ENCODE measurements around the gene JMJD1C.
A peak's percentile ranks its signal among the peaks of the same experiment; 100 is the strongest.
"Not testable (repeated sequence)": the region's sequence is repeated elsewhere in the genome, so short reads cannot be mapped to it uniquely, and the experiment has no call there.

JMJD1C gene, protein sequence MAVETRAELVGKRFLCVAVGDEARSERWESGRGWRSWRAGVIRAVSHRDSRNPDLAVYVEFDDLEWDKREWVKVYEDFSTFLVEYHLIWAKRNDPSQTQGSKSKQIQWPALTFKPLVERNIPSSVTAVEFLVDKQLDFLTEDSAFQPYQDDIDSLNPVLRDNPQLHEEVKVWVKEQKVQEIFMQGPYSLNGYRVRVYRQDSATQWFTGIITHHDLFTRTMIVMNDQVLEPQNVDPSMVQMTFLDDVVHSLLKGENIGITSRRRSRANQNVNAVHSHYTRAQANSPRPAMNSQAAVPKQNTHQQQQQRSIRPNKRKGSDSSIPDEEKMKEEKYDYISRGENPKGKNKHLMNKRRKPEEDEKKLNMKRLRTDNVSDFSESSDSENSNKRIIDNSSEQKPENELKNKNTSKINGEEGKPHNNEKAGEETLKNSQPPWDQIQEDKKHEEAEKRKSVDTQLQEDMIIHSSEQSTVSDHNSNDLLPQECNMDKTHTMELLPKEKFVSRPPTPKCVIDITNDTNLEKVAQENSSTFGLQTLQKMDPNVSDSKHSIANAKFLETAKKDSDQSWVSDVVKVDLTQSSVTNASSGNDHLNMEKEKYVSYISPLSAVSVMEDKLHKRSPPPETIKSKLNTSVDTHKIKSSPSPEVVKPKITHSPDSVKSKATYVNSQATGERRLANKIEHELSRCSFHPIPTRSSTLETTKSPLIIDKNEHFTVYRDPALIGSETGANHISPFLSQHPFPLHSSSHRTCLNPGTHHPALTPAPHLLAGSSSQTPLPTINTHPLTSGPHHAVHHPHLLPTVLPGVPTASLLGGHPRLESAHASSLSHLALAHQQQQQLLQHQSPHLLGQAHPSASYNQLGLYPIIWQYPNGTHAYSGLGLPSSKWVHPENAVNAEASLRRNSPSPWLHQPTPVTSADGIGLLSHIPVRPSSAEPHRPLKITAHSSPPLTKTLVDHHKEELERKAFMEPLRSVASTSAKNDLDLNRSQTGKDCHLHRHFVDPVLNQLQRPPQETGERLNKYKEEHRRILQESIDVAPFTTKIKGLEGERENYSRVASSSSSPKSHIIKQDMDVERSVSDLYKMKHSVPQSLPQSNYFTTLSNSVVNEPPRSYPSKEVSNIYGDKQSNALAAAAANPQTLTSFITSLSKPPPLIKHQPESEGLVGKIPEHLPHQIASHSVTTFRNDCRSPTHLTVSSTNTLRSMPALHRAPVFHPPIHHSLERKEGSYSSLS (N-terminal part only)

DNA sequence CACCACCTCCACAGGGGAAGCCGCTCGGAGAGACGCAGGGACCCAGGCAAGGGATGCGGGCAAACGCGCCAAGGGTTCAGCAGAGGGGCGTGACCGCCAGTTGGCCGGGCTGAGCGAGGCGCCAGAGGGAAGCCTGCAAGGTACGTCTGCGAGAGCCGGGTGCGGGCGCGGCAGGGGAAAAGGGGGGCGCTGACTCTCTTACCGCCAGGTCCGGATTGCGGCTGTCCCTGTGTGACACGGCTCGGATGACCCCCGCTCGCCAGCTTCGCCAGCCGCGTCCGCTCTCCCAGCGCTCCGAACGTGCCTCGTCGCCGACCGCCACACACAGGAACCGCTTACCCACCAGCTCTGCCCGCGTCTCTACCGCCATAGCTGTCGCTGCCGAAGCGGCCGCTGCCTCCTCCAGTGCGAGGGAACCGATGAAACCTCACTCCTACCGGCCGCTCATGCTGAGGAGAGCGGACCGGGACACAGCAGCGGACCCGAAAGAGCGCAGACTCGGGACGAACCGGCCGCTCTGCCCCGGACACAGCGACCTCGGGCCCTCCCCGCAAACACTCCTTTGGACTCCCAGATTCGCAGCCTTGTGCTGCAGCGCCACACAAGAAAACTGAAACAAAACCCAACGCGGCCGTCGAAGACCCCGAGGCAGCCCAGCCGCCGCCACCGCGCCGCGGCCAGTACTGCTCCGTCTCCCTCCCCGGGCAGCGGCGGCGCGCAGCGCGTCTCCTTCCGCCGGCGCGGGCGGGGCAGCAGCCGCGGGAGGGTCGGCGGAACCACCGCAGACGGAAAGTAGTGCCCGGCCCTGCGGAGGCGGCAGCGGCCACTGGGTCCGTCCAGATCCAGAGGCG, at the start of gene JMJD1C:
TSS of gene JMJD1C (minus strand) at position 685 of the 851 bp plus-strand sequence. CDS start at position 370, 315 bp downstream.
- DNase-seq = peak in 47 of 51 donors; percentile 32 to 82 (median 63)

DNA sequence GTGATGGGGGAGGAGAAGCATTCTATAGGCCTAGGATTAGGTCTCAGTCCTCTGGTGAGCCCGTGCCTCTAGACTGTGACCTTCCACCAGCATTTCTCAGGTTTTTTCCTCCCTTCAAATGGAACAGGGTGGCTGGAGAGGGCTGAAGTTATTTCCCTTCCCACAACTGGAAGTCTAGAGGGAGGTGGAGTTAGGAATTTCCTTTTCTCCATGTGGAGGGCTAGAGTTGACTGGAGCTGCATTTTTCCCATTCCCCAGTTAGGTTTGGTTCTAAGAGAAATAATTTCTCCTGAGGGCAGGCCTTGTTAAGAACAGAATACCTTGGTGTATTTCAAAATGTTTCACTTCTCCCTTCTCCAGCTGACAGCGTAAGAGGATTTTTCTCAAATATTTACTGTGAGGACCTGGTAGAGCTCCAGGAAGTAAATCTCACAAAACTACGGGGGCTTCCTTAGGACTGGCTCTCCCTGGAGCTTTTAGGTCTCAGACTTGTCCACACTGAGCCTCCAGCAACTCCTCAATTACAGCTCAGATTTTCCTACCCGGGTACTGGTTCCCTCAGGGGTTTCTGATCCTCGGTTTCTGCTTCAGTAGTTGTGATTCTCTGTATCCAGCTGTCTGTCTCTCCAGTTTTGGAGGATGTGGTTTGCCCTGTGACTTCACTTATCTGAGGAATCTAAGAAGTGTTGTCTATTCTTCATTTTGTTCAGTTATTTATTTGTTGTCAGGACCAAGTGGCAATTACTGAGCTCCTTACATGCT, 49.4 kb upstream of the JMJD1C start:
- DNase-seq = no peak

DNA sequence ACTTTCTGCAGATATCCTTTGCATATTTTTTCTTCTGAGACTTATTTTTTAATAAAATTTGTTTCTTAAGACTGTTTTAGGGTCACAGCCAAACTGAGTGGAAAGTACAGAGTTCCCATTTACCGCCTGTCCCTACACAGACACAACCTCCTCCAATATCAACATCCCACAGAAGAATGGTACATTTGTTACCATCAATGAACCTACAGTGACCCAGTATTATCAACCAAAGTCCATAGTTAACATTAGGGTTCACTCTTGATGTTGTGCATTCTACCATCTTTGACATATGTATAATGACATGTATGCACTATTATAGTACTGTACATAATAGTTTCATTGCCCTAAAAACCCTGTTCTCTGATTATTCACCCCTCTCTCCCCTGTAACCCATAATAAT, 40.8 kb upstream of the JMJD1C start:
- DNase-seq = no peak

DNA sequence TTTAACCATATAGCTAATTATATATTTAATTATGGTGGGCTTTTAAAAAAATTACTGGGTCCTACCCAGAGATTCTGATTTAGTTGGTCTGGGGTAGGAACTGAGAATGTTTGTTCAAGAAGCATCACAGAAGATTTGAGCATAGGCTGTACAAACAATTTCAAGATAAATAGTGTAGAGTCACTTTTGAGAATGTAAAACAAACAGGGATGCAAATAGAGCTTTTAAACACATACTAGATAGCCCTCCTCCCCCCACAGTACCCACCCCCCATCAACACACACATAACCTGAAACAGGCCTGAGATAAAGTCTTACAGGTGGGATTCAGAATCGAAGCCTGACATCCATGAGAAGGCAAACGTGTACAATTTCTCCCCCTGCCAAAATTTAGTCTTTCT, 39.8 kb upstream of the JMJD1C start:
- DNase-seq = no peak

DNA sequence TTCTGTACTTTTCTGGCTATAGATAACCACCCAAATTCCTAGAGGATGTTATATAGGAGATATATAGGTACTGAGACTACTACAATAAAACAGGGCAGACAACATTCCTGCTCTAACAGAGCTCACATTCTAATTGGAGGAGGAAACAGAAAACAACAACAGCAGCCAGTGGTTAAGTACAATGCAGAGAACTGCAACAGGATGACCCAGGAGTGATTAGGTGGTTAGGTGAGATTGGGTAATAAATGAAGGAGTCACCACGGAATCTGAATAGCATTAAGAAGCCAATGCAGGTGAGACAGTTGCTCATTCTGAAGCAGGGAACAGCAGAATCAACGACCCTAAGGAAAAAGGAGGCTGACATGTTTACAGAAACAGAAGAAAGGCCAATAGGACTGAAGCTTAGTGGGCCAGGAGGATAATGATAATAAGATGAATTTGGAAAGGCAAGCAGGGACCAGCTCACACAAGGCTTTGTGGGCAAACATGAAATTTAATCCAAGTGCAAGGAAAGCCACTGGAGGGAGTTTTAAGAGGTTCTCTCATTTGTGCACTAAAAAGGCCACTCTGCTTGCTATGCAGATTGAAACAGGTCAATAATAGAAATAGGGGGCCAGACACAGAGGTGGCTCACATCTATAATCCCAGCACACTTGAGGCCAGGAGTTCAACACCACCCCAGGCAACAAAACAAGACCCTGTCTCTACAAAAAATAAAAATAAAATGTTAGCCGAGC, 38.5 kb upstream of the JMJD1C start:
- no peak for DNase-seq

DNA sequence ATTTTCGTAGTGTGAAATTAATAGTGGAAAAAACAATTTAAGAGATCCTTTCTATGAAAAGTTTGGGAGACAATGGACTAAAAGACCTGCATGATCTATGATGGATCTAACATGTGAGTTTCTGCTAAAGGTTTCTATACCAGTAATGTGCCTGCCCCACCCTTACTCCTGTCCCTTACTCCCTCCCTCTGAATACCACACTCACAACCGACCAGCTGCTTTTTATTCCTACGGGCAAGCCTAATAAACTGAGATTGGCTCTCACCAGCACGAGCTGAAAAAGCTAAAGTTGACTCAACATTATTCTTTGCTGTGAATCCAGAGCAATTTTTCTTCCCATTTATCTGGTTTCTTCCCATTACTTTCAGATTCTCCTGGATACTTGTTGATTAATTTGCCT, 37.6 kb upstream of the JMJD1C start:
- no peak for DNase-seq

DNA sequence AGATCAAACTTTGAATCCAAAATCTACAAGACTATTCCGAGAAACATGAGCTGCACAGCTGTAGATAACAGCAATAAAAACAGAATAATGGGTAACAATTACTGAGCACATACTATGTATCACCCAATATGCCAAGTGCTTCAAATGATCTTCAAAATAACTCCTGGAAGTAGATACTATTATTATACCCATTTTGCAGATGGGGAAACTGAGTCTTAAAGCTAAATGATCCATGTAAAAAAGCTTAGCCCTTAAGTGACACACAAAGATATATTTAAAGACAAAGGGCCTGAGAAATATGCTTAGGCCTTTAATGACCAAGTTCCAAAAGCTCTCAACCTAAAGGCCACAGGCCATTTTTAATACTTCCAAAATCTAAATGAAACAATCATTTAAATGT, 37.1 kb upstream of the JMJD1C start:
- no peak for DNase-seq

DNA sequence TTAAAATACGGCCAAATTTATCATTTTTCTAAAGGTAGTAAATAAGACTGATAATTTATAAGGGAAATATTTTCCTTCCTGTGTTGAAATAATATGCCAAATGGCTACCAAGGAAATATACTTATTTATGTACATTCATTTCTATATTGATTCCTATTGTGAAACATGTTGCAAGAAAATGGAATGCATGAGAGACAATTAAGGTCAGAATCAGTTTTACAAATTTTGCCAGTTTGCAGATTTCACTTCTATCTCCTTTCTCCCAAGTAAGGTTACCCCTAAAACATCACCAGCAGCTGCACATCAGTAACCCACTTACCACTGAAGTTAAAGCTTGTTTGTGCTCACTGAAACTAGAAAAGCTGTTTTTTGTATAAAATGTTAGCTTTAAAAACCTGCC, 36.2 kb upstream of the JMJD1C start:
- DNase-seq = no peak

DNA sequence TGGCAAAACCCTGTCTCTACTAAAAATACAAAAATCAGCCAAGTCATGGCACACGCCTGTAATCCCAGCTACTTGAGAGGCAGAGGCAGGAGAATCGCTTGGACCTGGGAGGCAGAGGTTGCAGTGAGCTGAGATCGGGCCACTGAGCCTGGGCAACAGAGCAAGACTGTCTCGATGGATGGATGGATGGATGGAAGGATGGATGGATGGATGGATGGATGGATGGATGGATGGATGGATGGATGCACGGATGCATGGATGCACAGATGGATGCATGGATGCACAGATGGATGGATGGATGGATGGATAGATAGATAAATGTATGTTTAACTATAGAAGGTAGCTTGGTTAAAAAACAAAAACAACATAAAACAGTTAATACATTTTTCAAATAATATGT, 34.8 kb upstream of the JMJD1C start:
- DNase-seq = not testable (repeated sequence)

DNA sequence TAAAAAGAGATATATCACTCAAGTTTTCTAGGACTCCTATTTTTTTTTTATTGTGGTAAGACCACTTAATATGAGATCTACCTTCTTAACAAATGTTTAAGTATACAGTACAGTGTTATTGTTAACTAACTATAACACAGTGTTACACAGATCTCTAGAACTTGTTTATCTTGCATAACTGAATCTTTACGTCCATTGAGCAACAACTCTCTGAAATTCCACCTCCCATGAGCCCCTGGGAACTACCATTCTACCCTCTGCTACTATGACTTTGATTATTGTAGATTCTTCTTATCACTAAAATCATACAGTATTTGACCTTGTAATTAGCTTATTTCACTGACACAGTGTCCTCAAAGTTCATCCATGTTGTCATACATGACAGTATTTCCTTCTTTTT, 32.9 kb upstream of the JMJD1C start:
- DNase-seq = no peak

DNA sequence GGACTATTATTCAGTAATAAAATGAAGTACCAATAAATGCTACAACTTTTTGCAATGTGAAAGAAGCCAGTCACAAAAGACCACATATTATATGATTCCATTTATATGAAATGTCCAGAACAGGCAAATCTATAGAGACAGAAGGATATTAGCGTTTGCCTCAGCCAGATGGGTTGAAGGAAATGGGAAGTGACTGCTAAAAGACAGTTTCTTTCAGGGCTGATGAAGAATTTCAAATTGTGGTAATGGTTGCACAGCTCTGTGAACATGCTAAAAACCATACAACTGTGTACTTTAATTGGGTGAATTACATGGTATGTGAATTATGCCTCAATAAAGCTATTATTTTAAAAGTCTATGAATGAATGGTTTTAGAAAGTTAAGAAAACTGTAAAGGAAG, 31.5 kb upstream of the JMJD1C start:
- DNase-seq = no peak

DNA sequence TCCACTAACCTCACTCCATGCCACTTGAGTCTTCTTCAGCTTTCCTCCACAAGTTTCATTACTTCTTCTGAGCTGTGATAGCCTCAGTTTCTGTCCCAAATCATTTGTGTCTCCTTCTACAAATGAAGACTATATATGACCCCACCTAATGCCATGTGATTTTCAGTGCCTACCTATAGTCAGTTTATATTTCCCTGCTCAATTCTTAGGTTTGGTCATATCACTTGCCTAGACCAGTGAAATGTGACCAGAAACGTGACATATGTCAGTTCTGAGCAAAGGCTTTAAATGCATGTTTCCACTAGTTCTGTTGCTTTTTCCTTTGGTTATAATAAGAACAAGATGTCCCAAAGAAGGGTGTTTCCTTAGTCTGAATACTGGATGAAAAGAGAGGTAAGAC, 30.8 kb upstream of the JMJD1C start:
- no peak for DNase-seq

DNA sequence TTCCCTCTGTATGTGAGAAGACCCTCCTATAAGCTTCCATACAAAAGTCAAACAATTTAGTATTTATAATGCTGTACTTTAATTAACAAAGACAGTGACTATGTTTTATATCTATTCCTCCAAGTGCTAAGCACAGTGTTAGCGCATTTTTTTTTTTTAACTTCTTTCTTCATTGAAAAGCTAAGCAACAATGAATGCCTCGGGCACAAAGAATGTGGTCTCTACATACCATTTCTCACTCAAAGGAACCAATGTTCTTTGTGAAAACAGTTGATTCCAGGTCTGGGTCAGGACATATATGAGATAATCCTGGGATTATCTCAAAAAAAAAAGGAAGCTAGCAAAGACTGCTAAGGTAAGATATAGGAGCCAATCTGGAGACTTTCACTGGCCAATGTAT, 29.2 kb upstream of the JMJD1C start:
- no peak for DNase-seq

DNA sequence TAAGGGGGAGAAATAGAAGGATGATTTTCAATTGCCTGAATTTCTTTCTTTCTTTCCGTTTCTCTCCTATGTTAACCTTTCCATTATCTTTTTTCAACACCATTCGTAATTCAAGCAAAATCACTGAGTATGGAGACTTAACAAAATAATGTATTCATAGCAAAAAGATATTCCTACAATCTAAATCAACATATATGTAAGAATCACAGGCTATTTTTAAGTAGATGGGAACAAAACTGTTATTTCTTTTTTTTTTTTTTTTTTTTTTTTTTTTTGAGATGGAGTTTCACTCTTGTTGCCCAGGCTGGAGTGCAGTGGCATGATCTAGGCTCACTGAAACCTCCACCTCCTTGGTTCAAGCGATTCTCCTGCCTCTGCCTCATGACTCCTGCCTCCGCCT, 27.2 kb upstream of the JMJD1C start:
- DNase-seq = no peak

DNA sequence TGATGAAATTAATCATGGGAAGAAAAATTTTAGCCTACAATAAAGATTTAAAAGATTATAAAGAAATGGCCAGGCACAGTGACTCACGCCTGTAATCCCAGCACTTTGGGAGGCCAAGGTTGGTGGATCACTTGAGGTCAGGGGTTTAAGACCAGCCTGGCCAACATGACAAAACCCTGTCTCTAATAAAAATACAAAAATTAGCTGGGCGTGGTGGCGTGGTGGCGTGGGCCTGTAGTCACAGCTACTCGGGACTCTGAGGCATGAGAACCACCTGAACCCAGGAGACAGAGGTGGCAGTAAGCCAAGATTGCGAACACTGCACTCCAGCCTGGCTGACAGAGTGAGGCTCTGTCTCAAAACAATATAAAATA, 26.5 kb upstream of the JMJD1C start:
- not testable (repeated sequence) for DNase-seq

DNA sequence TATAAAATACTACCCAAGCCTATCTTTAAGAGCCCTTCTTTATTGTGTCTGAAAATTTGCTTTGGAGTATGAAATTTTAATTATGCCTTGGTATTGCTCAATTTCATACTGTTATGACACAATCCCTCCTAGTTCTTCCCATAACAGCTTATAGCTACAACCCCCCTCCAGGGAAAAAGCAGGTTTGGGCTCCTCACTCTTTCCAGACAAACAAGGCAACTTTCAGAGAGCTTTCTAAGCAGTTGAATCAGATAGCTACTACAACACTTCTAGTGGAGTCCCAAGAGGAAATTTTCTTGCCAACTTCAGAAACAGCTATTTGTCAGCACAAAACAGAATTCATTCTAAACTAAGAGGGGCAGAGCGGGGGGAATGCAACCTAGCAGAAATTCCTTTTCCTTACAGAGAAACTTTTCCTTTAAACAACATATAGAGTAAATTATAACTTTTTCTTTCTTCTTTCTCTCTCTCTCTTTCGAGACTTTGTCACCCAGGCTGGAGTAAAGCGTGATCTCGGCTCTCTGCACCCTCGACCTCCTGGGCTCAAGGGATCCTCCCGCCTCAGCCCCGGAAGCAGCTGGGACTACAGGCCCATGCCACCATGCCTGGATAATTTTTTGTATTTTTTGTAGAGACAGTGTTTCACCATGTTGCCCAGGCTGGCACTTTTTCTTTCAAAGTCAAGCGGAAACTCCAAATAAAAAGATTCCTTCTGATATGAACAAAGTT, 26.0 kb upstream of the JMJD1C start:
- no peak for DNase-seq

DNA sequence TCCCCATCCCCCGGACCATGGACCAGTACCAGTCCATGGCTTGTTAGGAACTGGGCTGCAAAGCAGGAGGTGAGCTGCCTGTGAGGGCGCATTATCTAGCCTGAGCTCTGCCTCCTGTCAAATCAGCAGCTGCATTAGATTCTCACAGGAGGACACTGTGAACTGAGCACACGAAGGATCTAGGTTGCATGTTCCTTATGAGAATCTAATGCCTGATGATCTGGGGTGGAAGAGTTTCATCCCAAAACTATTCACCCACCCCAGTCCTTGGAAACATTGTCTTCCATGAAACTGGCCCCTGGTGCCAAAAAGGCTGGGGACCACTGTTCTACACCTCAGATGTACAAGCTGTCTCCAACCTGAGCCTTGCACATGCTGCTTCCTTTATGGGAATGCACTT, 24.1 kb upstream of the JMJD1C start:
- no peak for DNase-seq

DNA sequence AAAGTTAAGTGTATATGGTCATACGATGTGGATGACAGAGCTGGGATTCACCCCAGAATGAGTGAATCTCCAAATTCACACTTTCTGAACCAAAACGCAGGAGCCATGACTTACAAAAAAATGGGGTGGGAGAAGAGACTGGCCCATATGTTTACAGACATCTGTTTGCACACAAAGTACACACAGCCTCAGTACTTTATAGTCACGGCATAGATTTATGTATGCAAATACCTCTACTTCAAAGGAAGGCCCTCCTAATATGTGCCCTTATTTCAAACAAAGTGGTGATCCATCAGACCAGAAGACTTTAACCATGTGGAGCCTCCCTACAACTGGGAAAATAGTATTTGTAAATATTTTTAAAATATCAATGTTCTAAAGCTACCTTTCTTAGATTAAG, 22.2 kb upstream of the JMJD1C start:
- DNase-seq = no peak

DNA sequence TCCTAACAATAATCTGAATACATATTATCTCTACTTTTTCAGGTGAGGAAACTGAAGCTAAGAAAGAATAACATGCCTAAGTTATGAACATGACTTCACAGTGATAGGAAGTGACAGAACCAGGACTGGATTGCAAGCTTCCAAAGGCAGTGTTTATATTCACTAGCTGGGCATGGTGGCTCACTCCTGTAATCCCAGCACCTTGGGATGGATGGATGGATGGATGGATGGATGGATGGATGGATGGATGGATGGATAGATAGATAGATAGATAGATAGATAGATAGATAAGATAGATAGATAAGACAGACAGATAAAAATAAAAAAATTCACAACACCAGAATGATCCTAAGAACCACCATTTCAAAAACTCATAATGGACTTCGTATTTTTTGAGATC, 18.2 kb upstream of the JMJD1C start:
- no peak for DNase-seq
